Measurements from ENCODE around the gene PPFIA3. TPM values are rescaled to one million over a fixed set of nuclear protein-coding genes. Genes with fewer than 3 reads are reported as not detected.

The PPFIA3 gene
- total and polyA plus RNA-seq, 2 of the 4 experiments (the other 2 are of a cell fraction): 0.90 to 2.4 TPM

GRCh38 chr19:49160450-49161189 is 41.3 kb downstream of the PPFIA3 start:
- Histone ChIP-seq H3K9me1 (ENCODE audit: insufficient read depth, low read length) (peaks cover 5% of the 10 kb centered on the region; the same call in 1 of the 2 replicates), H3K4me2 (ENCODE audit: low read depth, low read length) (no peak overlapping the region), H3K4ac (ENCODE audit: low read depth, low read length) (no peak overlapping the region), H3K9ac (ENCODE audit: low read depth, low read length) (no peak overlapping the region), H4K5ac (ENCODE audit: low read depth, low read length) (no peak overlapping the region), H3K4me3 (ENCODE audit: insufficient read depth, low read depth, low read length) (no peak overlapping the region), H3K79me1 (ENCODE audit: low read depth in 1 of 2, low read length in 2 of 2) (peaks cover 8 to 32% of the 10 kb centered on the region in 2 experiments; a peak in 3 of 4 replicates), H2AK9ac (replicated peaks; ENCODE audit: low read depth, low read length, poor library complexity) (no peak overlapping the region), H3K14ac (replicated peaks; ENCODE audit: low read depth, low read length) (no peak overlapping the region), H3K23ac (ENCODE audit: low read depth, low read length) (no peak overlapping the region), H3K9me3 (ENCODE audit: control insufficient read depth, insufficient read depth, low read length) (no peaks in the 10 kb centered on the region), H3K36me3 (ENCODE audit: control insufficient read depth, insufficient read depth, low read length) (no peaks in the 10 kb centered on the region; the same call in 1 of the 2 replicates), H2BK120ac (ENCODE audit: low read depth, low read length) (no peak overlapping the region), H2BK5ac (ENCODE audit: low read depth, low read length, poor library complexity, severe bottlenecking) (no peak overlapping the region), H4K20me1 (ENCODE audit: insufficient read depth, low read length) (no peaks in the 10 kb centered on the region; the same call in 1 of the 2 replicates), H3K4me1 (ENCODE audit: control insufficient read depth, insufficient read depth, low read length) (peaks cover 2% of the 10 kb centered on the region; the same call in 1 of the 2 replicates), H2AK5ac (ENCODE audit: low read depth, low read length) (no peak overlapping the region), H2BK15ac (ENCODE audit: low read depth, low read length) (no peak overlapping the region), H2AFZ (replicated peaks; ENCODE audit: low read length, poor library complexity) (no peak overlapping the region), H4K91ac (ENCODE audit: insufficient read depth, low read depth, low read length) (no peak overlapping the region), H3K27me3 (ENCODE audit: control insufficient read depth, insufficient read depth, low read length) (peaks cover 6% of the 10 kb centered on the region; the same call in 1 of the 2 replicates), H3K27ac (ENCODE audit: insufficient read depth, low read length) (no peak overlapping the region), H3K56ac (ENCODE audit: extremely low read depth, insufficient read depth, low read length) (no peak overlapping the region), H2BK20ac (ENCODE audit: low read depth, low read length) (no peak overlapping the region), H3K18ac (ENCODE audit: low read depth, low read length) (no peak overlapping the region), H4K8ac (ENCODE audit: low read depth in 2 of 2, low read length in 2 of 2) (no peak overlapping the region)
- ATAC-seq (ENCODE audit: low read depth) (no peak), DNase-seq (no peak)
- dilution Hi-C loops (cut with HindIII; ENCODE audit: low sequenced_read_pairs, unreplicated experiment) (no loop called here), intact Hi-C loops (cut with micrococcal nuclease) (no loop called here), in situ Hi-C loops (cut with MboI; ENCODE audit: low sequenced_read_pairs) (no loop called here)
- POLR2A ChIA-PET (ENCODE audit: unreplicated experiment): interaction anchor here (0.7 kb wide), 1 partner anchor 63 kb away, joined by 3 read pairs; no protein-coding TSS in a partner anchor
- BruUV-seq (replicated peaks): no TSS peak
- 87% methylated on average over 10 of the region's 13 CpGs; no CpG with 5 or more reads in 1 of the 2 experiments for WGBS, 2 experiments (ENCODE audit: extremely low coverage in 2 of 2, insufficient read length in 1 of 2)
- CTCF ChIA-PET: interaction anchor here (0.8 kb wide), 1 partner anchor 14 kb away, joined by 3 read pairs; no protein-coding TSS in a partner anchor
- no peak for TF ChIP-seq NFE2L2 (IDR thresholded peaks at IDR 0.05; ENCODE audit: low read depth, low read length)
- TF ChIP-seq POLR2A (IDR thresholded peaks at IDR 0.05; ENCODE audit: low read depth, low read length): no peak
- no peak for TF ChIP-seq RFX5 (IDR thresholded peaks at IDR 0.05; ENCODE audit: low read depth, low read length)
- TF ChIP-seq FOS (IDR thresholded peaks at IDR 0.05; ENCODE audit: low read depth, low read length): no peak
- TF ChIP-seq MXI1 (IDR thresholded peaks at IDR 0.05; ENCODE audit: borderline replicate concordance, low read depth, low read length): no peak
- TF ChIP-seq RCOR1 (IDR thresholded peaks at IDR 0.05; ENCODE audit: insufficient replicate concordance, low read length): no peak
